Measurements from ENCODE around the gene C14orf180. TPM values are rescaled to one million over a fixed set of nuclear protein-coding genes. Genes with fewer than 3 reads are reported as not detected.

The C14orf180 gene
- total RNA-seq, 1 experiment from 2014 or later: not detected

DNA sequence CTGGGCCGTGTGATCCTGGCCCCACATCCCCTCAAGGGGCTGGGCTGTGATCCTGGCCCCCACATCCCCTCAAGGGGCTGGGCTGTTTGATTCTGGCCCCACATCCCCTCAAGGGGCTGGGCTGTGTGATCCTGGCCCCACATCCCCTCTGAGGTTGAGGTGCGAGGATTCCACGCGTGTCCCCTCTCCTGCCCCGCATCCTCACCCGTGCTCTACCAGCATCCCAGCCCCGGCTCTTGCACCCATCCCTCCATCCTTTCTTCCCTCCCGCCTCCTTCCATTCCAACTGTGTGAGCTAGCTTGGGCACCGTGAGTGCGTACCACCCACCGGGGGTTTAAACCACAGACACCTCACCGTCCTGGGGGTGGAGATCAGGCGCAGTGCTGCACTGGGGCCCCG, 56.2 kb downstream of the C14orf180 start:
- ChIA-PET CTCF (no interaction called here), POLR2A (no interaction called here)
- TF ChIP-seq ZNF396 (CRISPR knock-in tag; IDR thresholded peaks at IDR 0.05; ENCODE audit: borderline replicate concordance) (no peak), SP1 (CRISPR knock-in tag; conservative IDR thresholded peaks at IDR 0.05) (no peak)
- no peaks in the 10 kb centered on the region for H3K4me1 Mint-ChIP-seq
- H3K4me3 Mint-ChIP-seq: no peak overlapping the region
- ATAC-seq (no peak), DNase-seq (ENCODE audit: low spot score) (no peak)
- H3K27ac Mint-ChIP-seq: no peak overlapping the region
- H3K9me3 Mint-ChIP-seq: no peaks in the 10 kb centered on the region
- no peaks in the 10 kb centered on the region for H3K36me3 Mint-ChIP-seq
- H3K27me3 Mint-ChIP-seq (ENCODE audit: low read depth): no peaks in the 10 kb centered on the region

DNA sequence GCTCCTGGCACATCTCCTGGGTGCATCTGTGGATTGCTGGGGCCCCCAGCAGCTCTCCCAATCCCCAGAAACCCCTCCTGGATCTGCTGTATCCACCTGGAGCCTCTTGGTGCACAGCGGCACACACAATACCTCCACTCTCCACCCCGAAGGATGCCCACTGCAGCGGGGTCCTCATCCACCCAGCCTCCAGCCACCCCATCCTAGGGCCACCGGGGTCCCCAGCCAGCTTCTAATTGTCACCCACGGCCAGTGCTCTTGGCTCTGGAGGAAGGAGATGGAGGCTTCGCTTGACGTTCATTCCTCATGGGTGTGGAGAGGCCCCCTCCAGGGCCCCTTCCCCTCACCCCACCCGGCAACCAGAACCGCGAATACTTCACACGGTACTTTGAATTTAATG, 56.6 kb downstream of the C14orf180 start:
- Mint-ChIP-seq H3K27ac (no peak overlapping the region), H3K27me3 (ENCODE audit: low read depth) (no peaks in the 10 kb centered on the region), H3K36me3 (no peaks in the 10 kb centered on the region), H3K4me1 (no peaks in the 10 kb centered on the region), H3K4me3 (no peak overlapping the region), H3K9me3 (no peaks in the 10 kb centered on the region)
- DNase-seq (ENCODE audit: low spot score) (no peak), ATAC-seq (no peak)
- TF ChIP-seq MYBL2 (CRISPR knock-in tag; IDR thresholded peaks at IDR 0.05) (no peak), PRRX2 (CRISPR knock-in tag; IDR thresholded peaks at IDR 0.05) (no peak), ESRRA (CRISPR knock-in tag; IDR thresholded peaks at IDR 0.05; ENCODE audit: borderline replicate concordance) (no peak), SMAD4 (CRISPR knock-in tag; IDR thresholded peaks at IDR 0.05) (no peak), ZNF263 (CRISPR knock-in tag; IDR thresholded peaks at IDR 0.05; ENCODE audit: low read depth) (no peak), ZNF317 (CRISPR knock-in tag; IDR thresholded peaks at IDR 0.05; ENCODE audit: borderline replicate concordance, low read depth) (no peak)
- TF ChIP-seq, protein P1, sequence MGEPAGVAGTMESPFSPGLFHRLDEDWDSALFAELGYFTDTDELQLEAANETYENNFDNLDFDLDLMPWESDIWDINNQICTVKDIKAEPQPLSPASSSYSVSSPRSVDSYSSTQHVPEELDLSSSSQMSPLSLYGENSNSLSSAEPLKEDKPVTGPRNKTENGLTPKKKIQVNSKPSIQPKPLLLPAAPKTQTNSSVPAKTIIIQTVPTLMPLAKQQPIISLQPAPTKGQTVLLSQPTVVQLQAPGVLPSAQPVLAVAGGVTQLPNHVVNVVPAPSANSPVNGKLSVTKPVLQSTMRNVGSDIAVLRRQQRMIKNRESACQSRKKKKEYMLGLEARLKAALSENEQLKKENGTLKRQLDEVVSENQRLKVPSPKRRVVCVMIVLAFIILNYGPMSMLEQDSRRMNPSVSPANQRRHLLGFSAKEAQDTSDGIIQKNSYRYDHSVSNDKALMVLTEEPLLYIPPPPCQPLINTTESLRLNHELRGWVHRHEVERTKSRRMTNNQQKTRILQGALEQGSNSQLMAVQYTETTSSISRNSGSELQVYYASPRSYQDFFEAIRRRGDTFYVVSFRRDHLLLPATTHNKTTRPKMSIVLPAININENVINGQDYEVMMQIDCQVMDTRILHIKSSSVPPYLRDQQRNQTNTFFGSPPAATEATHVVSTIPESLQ (CRISPR knock-in tag; IDR thresholded peaks at IDR 0.05): no peak
- TF ChIP-seq, protein P2, sequence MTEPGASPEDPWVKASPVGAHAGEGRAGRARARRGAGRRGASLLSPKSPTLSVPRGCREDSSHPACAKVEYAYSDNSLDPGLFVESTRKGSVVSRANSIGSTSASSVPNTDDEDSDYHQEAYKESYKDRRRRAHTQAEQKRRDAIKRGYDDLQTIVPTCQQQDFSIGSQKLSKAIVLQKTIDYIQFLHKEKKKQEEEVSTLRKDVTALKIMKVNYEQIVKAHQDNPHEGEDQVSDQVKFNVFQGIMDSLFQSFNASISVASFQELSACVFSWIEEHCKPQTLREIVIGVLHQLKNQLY (CRISPR knock-in tag; IDR thresholded peaks at IDR 0.05): no peak
- TF ChIP-seq, protein P3, sequence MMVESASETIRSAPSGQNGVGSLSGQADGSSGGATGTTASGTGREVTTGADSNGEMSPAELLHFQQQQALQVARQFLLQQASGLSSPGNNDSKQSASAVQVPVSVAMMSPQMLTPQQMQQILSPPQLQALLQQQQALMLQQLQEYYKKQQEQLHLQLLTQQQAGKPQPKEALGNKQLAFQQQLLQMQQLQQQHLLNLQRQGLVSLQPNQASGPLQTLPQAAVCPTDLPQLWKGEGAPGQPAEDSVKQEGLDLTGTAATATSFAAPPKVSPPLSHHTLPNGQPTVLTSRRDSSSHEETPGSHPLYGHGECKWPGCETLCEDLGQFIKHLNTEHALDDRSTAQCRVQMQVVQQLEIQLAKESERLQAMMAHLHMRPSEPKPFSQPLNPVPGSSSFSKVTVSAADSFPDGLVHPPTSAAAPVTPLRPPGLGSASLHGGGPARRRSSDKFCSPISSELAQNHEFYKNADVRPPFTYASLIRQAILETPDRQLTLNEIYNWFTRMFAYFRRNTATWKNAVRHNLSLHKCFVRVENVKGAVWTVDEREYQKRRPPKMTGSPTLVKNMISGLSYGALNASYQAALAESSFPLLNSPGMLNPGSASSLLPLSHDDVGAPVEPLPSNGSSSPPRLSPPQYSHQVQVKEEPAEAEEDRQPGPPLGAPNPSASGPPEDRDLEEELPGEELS (CRISPR knock-in tag; IDR thresholded peaks at IDR 0.05): no peak
- TF ChIP-seq, protein P4, sequence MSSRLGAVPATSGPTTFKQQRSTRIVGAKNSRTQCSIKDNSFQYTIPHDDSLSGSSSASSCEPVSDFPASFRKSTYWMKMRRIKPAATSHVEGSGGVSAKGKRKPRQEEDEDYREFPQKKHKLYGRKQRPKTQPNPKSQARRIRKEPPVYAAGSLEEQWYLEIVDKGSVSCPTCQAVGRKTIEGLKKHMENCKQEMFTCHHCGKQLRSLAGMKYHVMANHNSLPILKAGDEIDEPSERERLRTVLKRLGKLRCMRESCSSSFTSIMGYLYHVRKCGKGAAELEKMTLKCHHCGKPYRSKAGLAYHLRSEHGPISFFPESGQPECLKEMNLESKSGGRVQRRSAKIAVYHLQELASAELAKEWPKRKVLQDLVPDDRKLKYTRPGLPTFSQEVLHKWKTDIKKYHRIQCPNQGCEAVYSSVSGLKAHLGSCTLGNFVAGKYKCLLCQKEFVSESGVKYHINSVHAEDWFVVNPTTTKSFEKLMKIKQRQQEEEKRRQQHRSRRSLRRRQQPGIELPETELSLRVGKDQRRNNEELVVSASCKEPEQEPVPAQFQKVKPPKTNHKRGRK (CRISPR knock-in tag; IDR thresholded peaks at IDR 0.05; ENCODE audit: borderline replicate concordance): no peak
- TF ChIP-seq, protein P5, sequence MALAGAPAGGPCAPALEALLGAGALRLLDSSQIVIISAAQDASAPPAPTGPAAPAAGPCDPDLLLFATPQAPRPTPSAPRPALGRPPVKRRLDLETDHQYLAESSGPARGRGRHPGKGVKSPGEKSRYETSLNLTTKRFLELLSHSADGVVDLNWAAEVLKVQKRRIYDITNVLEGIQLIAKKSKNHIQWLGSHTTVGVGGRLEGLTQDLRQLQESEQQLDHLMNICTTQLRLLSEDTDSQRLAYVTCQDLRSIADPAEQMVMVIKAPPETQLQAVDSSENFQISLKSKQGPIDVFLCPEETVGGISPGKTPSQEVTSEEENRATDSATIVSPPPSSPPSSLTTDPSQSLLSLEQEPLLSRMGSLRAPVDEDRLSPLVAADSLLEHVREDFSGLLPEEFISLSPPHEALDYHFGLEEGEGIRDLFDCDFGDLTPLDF (CRISPR knock-in tag; IDR thresholded peaks at IDR 0.05): no peak
- TF ChIP-seq, protein P6, sequence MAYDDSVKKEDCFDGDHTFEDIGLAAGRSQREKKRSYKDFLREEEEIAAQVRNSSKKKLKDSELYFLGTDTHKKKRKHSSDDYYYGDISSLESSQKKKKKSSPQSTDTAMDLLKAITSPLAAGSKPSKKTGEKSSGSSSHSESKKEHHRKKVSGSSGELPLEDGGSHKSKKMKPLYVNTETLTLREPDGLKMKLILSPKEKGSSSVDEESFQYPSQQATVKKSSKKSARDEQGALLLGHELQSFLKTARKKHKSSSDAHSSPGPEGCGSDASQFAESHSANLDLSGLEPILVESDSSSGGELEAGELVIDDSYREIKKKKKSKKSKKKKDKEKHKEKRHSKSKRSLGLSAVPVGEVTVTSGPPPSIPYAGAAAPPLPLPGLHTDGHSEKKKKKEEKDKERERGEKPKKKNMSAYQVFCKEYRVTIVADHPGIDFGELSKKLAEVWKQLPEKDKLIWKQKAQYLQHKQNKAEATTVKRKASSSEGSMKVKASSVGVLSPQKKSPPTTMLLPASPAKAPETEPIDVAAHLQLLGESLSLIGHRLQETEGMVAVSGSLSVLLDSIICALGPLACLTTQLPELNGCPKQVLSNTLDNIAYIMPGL (CRISPR knock-in tag; IDR thresholded peaks at IDR 0.05): no peak
- TF ChIP-seq, protein P7, sequence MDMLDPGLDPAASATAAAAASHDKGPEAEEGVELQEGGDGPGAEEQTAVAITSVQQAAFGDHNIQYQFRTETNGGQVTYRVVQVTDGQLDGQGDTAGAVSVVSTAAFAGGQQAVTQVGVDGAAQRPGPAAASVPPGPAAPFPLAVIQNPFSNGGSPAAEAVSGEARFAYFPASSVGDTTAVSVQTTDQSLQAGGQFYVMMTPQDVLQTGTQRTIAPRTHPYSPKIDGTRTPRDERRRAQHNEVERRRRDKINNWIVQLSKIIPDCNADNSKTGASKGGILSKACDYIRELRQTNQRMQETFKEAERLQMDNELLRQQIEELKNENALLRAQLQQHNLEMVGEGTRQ (CRISPR knock-in tag; IDR thresholded peaks at IDR 0.05): no peak
- TF ChIP-seq, protein P8, sequence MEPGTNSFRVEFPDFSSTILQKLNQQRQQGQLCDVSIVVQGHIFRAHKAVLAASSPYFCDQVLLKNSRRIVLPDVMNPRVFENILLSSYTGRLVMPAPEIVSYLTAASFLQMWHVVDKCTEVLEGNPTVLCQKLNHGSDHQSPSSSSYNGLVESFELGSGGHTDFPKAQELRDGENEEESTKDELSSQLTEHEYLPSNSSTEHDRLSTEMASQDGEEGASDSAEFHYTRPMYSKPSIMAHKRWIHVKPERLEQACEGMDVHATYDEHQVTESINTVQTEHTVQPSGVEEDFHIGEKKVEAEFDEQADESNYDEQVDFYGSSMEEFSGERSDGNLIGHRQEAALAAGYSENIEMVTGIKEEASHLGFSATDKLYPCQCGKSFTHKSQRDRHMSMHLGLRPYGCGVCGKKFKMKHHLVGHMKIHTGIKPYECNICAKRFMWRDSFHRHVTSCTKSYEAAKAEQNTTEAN (CRISPR knock-in tag; IDR thresholded peaks at IDR 0.05): no peak
- TF ChIP-seq, protein P9, sequence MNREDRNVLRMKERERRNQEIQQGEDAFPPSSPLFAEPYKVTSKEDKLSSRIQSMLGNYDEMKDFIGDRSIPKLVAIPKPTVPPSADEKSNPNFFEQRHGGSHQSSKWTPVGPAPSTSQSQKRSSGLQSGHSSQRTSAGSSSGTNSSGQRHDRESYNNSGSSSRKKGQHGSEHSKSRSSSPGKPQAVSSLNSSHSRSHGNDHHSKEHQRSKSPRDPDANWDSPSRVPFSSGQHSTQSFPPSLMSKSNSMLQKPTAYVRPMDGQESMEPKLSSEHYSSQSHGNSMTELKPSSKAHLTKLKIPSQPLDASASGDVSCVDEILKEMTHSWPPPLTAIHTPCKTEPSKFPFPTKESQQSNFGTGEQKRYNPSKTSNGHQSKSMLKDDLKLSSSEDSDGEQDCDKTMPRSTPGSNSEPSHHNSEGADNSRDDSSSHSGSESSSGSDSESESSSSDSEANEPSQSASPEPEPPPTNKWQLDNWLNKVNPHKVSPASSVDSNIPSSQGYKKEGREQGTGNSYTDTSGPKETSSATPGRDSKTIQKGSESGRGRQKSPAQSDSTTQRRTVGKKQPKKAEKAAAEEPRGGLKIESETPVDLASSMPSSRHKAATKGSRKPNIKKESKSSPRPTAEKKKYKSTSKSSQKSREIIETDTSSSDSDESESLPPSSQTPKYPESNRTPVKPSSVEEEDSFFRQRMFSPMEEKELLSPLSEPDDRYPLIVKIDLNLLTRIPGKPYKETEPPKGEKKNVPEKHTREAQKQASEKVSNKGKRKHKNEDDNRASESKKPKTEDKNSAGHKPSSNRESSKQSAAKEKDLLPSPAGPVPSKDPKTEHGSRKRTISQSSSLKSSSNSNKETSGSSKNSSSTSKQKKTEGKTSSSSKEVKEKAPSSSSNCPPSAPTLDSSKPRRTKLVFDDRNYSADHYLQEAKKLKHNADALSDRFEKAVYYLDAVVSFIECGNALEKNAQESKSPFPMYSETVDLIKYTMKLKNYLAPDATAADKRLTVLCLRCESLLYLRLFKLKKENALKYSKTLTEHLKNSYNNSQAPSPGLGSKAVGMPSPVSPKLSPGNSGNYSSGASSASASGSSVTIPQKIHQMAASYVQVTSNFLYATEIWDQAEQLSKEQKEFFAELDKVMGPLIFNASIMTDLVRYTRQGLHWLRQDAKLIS (CRISPR knock-in tag; IDR thresholded peaks at IDR 0.05; ENCODE audit: borderline replicate concordance): no peak
- TF ChIP-seq, protein P10, sequence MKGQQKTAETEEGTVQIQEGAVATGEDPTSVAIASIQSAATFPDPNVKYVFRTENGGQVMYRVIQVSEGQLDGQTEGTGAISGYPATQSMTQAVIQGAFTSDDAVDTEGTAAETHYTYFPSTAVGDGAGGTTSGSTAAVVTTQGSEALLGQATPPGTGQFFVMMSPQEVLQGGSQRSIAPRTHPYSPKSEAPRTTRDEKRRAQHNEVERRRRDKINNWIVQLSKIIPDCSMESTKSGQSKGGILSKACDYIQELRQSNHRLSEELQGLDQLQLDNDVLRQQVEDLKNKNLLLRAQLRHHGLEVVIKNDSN (CRISPR knock-in tag; IDR thresholded peaks at IDR 0.05): no peak
- CTCF ChIA-PET: no interaction called here
- POLR2A ChIA-PET: no interaction called here
